Smooth muscle cell (in vitro differentiated cells): ENCODE data around the gene GGTA1. TPM values are rescaled to one million over a fixed set of nuclear protein-coding genes. Genes with fewer than 3 reads are reported as not detected.
"Not testable (repeated sequence)": the region's sequence is repeated elsewhere in the genome, so short reads cannot be mapped to it uniquely, and the experiment has no call there.

Experiments
- DNase-seq: peaks from one replicate; lab custom pipeline; 2025; ENCODE audit not compliant: unreplicated experiment; lab: John Stamatoyannopoulos, UW
- H2AFZ ChIP-seq: fragments of 200-600 bp; sonication (generic); 2 replicates; pipeline ENCODE4 v1.6.0; 2016; ENCODE audit warnings: antibody characterized with exemption, low read depth, mild to moderate bottlenecking
- H3F3A ChIP-seq: fragments of 200-600 bp; sonication (generic); 2 replicates; pipeline ENCODE4 v1.6.0; 2017; ENCODE audit warnings: antibody characterized with exemption, low read depth
- H3K27ac ChIP-seq: fragments of 200-600 bp; sonication (generic); 2 replicates; pipeline ENCODE4 v1.5.1; 2016; ENCODE audit warnings: low read depth, mild to moderate bottlenecking
- H3K27me3 ChIP-seq: fragments of 200-600 bp; sonication (generic); 2 replicates; pipeline ENCODE4 v1.6.1; 2016; ENCODE audit warnings: low read depth, mild to moderate bottlenecking
- H3K36me3 ChIP-seq: fragments of 200-600 bp; sonication (generic); 2 replicates; pipeline ENCODE4 v1.5.1; 2016; ENCODE audit warnings: low read depth
- H3K4me1 ChIP-seq: fragments of 200-600 bp; sonication (generic); 2 replicates; pipeline ENCODE4 v1.5.1; 2016; ENCODE audit warnings: low read depth
- H3K4me2 ChIP-seq: fragments of 200-600 bp; sonication (generic); 2 replicates; pipeline ENCODE4 v1.6.0; 2016; ENCODE audit warnings: mild to moderate bottlenecking
- H3K4me3 ChIP-seq: fragments of 200-600 bp; sonication (generic); 2 replicates; pipeline ENCODE4 v1.5.1; 2016; ENCODE audit warnings: mild to moderate bottlenecking
- H3K79me2 ChIP-seq: fragments of 200-600 bp; sonication (generic); 2 replicates; pipeline ENCODE4 v1.6.0; 2016; ENCODE audit warnings: low read depth, mild to moderate bottlenecking
- H3K9ac ChIP-seq: fragments of 200-600 bp; sonication (generic); 2 replicates; pipeline ENCODE4 v1.6.0; 2016; ENCODE audit warnings: low read depth
- H3K9me3 ChIP-seq: fragments of 200-600 bp; sonication (generic); replicated peaks from 2 replicates; pipeline ENCODE4 v1.5.1; 2016; ENCODE audit warnings: low read depth
- H4K20me1 ChIP-seq: fragments of 200-600 bp; sonication (generic); 2 replicates; pipeline ENCODE4 v1.6.0; 2016; ENCODE audit warnings: low read depth
- CTCF ChIP-seq: fragments of 200-600 bp; sonication (generic); IDR thresholded peaks from 2 replicates; pipeline ENCODE4 v1.5.1; 2017; ENCODE audit warnings: borderline replicate concordance, mild to moderate bottlenecking, antibody characterized with exemption; ENCODE audit not compliant: insufficient read depth, poor library complexity, severe bottlenecking
- WGBS: methylation state at CpG from one replicate; pipeline ENCODE4 v1.1.7; 2016; ENCODE audit warnings: low lambda C conversion rate; 5-methylcytosine and 5-hydroxymethylcytosine counted together
- polyA plus RNA-seq: library from polyadenylated mRNA; unstranded; fragments of >200 nt; fragmentation: Nextera tagmentation; extraction: Ambion mirVana; gene quantifications from 2 replicates; pipeline ENCODE4 v1.2.1, GENCODE V29; 2016
- total RNA-seq: library from RNA; depleted of rRNA; stranded (reverse); fragments of >200 nt; gene quantifications from 2 replicates; pipeline ENCODE4 v1.2.3, GENCODE V29; 2014

GGTA1 gene
- total and polyA plus RNA-seq, 2 experiments from 2014 or later = 0.22 to 0.38 TPM

GRCh38 chr9:121466142-121466541, 33.5 kb downstream of the GGTA1 start:
- Histone ChIP-seq H3K4me1 (no peaks in the 10 kb centered on the region), H3K27ac (no peak overlapping the region), H3K9ac (no peak overlapping the region), H3K9me3 (no peaks in the 10 kb centered on the region), H3K27me3 (peaks cover 12% of the 10 kb centered on the region), H3K36me3 (no peaks in the 10 kb centered on the region), H4K20me1 (no peaks in the 10 kb centered on the region), H3K4me3 (no peak overlapping the region), H3K79me2 (no peaks in the 10 kb centered on the region), H3K4me2 (no peak overlapping the region), H3F3A (no peaks in the 10 kb centered on the region), H2AFZ (no peak overlapping the region)
- DNase-seq = no peak
- 11% methylated on average over 1 of the region's 1 CpG for WGBS
- TF ChIP-seq CTCF = no peak

DNA sequence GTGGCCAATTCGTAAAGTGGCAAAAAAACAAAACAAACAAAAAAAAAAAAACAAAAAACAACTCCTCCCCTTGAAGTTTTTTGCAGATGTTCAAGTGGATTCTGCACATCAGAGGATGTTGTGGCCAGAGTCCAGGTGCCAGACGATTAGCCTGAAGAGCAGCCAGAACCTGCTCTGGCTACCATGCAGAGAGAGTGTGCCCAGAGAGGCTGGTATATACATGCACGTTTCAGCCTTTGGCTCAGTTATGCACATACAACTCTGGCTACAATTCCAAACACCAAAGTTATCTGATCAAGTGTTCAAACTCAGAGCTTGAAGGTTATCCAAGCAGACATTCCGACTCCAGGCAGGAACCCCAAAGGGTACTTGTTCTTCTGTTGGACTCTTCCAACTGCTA, 34.7 kb downstream of the GGTA1 start:
- Histone ChIP-seq H3K4me2 (no peak overlapping the region), H3K36me3 (no peaks in the 10 kb centered on the region), H3K4me3 (no peak overlapping the region), H4K20me1 (no peaks in the 10 kb centered on the region), H3F3A (no peaks in the 10 kb centered on the region), H3K9ac (no peak overlapping the region), H3K27ac (no peak overlapping the region), H3K4me1 (no peaks in the 10 kb centered on the region), H3K9me3 (no peaks in the 10 kb centered on the region), H3K79me2 (no peaks in the 10 kb centered on the region), H2AFZ (no peak overlapping the region), H3K27me3 (peaks cover 10% of the 10 kb centered on the region)
- no peak for DNase-seq
- 86% methylated on average over 4 of the region's 4 CpGs for WGBS
- no peak for TF ChIP-seq CTCF

- Histone ChIP-seq H3F3A (no peaks in the 10 kb centered on the region), H3K27ac (peak overlapping the region; percentile 43), H3K9me3 (no peaks in the 10 kb centered on the region), H3K4me3 (no peak overlapping the region), H3K4me1 (no peaks in the 10 kb centered on the region), H3K79me2 (no peaks in the 10 kb centered on the region), H4K20me1 (no peaks in the 10 kb centered on the region), H3K27me3 (peaks cover 9% of the 10 kb centered on the region), H3K36me3 (no peaks in the 10 kb centered on the region), H3K4me2 (peak overlapping the region; percentile 34), H2AFZ (no peak overlapping the region), H3K9ac (no peak overlapping the region)
- DNase-seq = no peak
- TF ChIP-seq CTCF = peak; percentile 66
- 10% methylated on average over 10 of the region's 10 CpGs for WGBS
These were observed 36.4 kb downstream of the GGTA1 start for GRCh38 chr9:121463026-121463807.

GRCh38 chr9:121459513-121459912, 40.1 kb downstream of the GGTA1 start:
- H2AFZ ChIP-seq = no peak overlapping the region
- no peak overlapping the region for H3K9ac ChIP-seq
- DNase-seq = no peak
- no peak for TF ChIP-seq CTCF
- peaks cover 16% of the 10 kb centered on the region for H3K27me3 ChIP-seq
- WGBS = 52% methylated on average over 1 of the region's 1 CpG
- H3K4me3 ChIP-seq = no peak overlapping the region
- no peaks in the 10 kb centered on the region for H3K36me3 ChIP-seq
- no peaks in the 10 kb centered on the region for H3K9me3 ChIP-seq
- no peaks in the 10 kb centered on the region for H3K4me1 ChIP-seq
- H3K79me2 ChIP-seq = no peaks in the 10 kb centered on the region
- H4K20me1 ChIP-seq = no peaks in the 10 kb centered on the region
- no peak overlapping the region for H3K27ac ChIP-seq
- H3F3A ChIP-seq = no peaks in the 10 kb centered on the region
- H3K4me2 ChIP-seq = no peak overlapping the region

GRCh38 chr9:121458449-121458848, 41.2 kb downstream of the GGTA1 start:
- H3K27ac ChIP-seq, H3K9me3 ChIP-seq, H3K4me1 ChIP-seq, H3K9ac ChIP-seq, H3F3A ChIP-seq, H3K4me2 ChIP-seq, H4K20me1 ChIP-seq, H3K4me3 ChIP-seq, H3K79me2 ChIP-seq, H3K36me3 ChIP-seq, DNase-seq, H2AFZ ChIP-seq: not testable (repeated sequence)
- peaks cover 16% of the 10 kb centered on the region for H3K27me3 ChIP-seq
- 93% methylated on average over 4 of the region's 4 CpGs for WGBS
